Activated CD8-positive, alpha-beta memory T cell treated with anti-CD3 and anti-CD28 coated beads, Interleukin-2, amount 50 U/mL, for 48 hours (primary cell): ENCODE measurements around the gene HDHD5.

Source experiments
- DNase-seq: peaks from one replicate; pipeline ENCODE4 v3.0.0-alpha.2; 2020

Gene HDHD5

DNA sequence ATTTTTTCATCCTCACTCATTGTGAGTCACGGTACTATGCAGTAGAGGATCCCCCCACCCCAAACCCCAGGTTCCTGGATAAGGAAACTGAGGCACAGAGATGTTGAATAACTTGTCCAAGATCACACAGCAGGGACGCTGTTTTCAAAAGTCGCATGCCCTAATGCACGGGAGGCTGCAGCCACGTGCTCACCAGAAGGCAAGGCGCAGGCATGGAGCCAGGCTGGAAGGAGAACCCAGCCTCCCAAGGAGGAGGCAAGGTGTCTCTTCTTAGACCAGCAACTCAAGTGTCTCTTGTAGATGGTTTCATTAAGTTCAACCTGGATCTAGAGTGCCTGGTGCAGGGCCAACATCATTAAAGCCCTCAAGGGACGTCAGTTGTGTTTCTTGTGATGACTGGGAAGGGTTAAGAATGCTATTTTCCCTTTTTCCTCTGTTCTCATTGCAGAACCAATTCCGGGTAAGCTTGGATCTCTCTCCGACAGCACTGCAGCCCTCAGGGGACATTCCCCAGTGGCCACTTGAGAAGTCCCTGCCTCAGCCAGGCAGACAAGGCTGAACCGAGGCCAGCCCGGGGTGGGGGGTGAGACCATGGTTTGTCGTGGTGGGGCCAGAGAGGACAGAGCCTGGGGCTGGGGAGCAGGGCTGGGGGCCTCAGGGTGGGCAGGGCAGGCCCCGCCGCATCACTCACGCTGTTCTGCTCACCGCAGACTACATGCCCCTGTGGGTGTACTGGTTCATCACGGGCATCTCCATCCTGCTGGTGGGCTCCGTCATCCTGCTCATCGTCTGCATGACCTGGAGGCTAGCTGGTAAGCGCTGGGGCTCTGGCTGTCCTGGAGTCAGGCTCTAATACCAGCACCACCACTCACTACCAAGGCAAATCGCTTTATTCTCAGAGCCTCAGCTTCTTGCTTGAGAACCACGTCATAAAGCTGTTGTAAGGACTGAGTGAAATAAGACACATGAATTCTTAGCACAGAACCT, 53.6 kb downstream of the HDHD5 start:
- DNase-seq = no peak

DNA sequence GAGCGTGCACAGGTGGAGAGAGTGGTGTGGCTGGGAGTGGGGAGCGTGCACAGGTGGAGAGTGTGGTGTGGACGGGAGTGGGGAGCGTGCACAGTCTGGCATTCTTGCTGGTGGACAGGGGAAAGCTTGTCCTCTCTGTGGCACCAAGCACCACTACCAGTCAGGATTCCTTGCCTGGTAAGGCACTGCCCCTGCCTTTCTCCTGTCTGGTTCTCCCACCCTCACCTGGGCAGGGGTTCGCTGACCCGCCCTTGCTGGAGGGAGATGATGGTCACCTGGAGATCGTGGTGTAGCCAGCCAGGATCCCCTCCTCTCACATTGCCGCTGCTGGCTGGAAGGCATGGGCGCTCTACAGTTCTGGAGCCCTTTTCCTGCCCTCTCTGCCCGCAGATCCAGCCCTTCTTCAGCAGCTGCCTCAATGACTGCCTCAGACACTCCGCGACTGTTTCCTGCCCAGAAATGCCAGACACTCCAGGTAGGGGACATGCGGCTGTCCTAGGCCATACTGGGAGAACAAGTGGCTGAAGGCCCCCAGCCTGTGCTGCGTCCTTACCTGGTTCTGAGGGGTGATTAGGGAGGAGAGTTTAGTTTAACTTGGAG, 54.6 kb downstream of the HDHD5 start:
- DNase-seq = no peak

DNA sequence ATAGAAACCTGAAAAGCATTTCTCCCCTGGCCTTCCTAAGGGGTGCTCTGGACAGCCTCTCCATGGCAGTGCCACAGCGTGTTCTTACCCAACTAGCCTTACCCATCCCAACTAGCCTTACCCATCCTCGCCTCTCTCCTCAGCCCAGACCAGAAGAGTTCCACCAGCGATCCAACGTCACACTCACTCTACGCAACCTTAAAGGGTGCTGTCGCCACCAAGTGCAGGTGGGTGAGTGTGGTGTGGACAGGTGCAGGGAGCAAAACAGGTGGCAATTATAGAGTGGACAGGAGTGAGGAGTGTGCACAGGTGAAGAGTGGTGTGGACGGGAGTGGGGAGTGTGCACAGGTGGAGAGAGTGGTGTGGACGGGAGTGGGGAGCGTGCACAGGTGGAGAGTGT, 55.7 kb downstream of the HDHD5 start:
- no peak for DNase-seq

DNA sequence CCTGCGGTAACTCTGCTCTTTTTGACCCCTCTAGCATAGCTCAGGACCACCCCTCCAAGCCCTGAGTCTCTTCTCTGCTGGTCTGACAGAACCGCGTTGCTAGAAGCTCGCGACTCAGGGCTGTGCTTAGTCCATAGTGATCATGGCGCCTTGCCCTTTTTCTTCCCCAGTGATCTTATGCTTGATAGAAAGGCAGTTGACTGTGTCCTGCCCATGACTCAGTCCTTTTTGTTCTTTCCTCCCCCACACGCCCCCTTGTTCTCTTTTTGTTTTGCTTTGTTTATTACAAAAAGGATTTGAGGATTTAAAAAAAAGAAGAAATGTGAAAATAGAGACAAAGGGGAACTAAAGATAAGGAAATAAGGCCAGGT, 56.8 kb downstream of the HDHD5 start:
- no peak for DNase-seq

DNA sequence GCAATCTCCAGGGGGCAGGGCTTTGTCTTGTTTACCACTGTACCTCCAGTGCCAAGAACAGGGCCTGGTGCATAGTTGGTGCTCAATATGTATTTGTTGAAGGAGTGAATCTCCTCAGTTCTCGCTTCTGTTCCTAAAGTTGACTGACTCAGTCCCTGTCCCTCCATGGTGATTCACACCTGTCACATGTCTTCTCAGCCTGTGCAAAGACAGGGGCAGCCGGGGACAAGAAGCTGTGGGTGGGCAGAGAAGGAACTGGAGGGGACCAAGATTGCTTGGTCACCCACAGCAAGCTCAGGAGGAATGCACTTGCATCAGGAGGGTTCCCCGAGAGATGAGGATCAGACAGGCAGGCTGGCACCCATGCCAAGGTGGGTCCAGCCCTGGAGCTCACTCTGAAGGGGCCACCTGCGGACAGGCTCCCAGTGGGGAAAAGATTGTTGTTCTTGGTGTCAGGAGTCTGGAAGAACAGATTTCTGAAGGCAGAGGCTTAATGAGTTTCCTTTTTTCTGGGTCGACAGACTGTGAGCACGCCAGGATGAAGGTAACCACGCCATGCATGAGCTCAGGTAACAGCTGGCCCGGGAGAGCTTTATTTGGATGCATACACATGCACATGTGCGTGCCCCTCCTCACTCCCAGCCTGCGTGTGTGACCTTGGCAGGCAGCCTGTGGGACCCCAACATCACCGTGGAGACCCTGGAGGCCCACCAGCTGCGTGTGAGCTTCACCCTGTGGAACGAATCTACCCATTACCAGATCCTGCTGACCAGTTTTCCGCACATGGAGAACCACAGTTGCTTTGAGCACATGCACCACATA, 57.4 kb downstream of the HDHD5 start:
- no peak for DNase-seq

DNA sequence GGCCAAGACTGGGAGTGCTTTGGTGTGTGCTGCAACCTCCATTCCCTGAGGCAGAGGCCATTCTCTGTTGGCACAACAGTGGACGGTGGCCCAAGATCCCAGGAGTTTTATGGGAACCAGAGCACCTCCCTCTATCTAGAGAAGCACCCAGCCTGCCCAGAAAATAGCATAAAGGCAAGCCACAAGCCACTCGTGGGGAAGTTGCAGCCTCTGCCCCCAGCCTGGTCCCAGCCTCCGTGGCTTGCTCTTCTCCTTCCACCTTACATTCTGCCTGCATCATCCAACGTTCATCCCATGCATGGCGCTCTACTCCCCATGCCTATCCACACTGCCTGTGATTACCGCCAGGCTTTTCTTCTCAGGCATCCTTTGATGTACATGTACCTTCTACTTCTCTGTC, 58.5 kb downstream of the HDHD5 start:
- DNase-seq = no peak

DNA sequence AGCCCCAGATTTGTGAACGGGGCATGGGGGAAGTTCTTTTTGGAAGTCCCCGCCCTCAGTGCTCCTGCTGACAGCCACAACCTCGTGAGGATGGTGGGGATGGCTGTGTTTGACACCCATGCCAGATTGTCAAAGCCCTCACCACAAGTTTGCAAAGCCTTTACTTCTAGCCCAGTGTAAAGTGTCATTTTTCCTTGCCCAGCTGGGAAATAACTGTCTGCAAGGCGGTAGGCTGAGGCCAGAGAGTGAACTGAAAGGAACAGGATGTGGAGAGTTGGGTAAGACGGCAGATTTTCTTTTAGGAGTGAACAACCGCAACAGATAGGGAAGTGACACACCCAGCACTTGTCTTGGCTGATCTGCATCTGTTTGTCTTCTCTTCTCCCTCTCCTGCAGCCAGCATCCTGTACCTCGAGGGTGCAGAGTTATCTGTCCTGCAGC, 60.7 kb downstream of the HDHD5 start:
- no peak for DNase-seq

DNA sequence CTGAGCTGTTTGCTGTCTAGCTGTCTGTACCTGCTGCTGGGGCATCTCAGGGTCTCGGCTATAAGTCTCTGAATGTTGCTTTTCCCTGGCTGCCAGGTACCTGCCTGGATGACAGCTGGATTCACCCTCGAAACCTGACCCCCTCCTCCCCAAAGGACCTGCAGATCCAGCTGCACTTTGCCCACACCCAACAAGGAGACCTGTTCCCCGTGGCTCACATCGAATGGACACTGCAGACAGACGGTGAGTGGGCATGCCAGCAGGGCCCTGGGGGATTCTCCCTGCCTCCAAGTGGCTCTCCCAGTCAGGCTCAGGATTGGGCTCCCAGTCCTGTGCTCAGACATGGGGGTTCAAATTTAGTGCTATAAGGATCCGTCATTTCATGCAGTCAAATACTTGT, 61.4 kb downstream of the HDHD5 start:
- no peak for DNase-seq

DNA sequence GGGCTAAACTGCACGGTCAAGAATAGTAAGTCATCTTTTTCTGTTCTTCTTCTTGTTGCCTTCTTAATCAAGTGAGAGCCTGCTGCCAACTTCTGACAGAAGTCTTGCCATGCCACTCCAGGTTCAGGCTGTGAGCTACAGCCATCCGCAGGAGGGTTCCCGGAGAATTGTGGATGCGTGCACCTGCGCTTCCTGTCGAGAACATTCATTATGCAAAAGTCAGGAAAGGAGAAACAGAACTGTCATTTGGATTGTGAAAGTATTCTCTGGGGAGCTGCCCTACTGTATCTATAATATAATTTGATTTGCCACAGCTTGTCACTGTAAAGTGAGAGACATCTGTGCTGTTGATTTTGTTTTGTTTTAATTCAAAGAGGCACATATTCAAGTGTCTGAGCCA, 62.0 kb downstream of the HDHD5 start:
- peak; percentile 18 for DNase-seq

DNA sequence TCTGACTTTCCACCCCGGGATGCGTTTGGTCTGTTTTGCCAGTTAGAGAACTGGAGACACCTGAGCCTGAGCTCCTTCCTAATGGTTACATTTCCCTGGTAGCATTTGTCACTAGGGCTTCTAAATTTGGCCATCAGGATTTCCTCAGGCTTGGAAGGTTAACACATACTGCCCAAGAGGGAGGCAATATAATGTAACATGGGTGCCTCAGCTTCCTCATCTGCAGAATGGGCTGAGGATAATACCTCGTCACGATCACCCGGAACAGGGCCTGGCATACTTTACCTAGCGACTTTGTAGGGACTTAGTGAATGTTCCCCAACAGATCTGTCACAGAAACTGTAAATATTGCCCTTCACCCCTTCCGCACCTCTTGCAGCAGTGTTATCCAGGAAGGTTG, 63.0 kb downstream of the HDHD5 start:
- DNase-seq = no peak

DNA sequence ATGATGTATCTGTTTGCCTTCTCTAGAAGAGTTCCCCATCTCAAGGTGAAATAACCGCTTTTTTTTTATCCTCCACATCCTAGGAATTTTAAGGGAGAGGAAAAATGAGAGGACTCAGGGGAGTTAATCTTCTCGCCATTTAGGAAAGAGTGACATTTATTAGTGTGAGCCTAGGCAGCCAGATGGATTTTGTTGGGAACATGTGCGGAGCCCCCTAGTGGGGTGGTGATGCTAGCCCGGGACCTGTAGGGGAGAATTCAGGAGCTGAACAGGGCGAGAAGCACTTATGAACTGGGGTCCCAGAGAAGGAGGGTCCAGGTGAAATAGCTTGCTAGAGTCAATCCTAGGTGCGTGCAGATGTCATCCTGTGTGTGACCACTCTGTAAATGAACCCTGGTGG, 63.5 kb downstream of the HDHD5 start:
- DNase-seq = peak; percentile 28

DNA sequence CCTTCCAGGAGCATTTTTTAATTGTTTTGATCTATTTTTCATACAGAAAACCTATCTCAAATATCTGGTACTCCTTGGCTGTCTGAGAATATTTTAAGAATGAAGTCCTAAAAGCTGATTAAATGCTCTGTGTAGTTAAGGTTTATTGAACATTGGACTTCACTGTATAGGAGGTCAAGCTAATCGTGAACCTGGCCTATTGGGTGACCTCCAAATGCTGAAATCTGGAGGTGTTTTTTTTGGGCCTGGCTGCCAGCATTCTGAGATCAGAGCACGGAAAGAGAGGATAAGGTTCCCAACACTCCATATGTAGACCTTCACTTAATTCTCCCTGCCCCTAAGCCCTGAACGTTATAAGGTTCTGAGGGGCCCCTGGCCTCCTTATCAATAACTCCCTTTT, 66.0 kb downstream of the HDHD5 start:
- peak; percentile 23 for DNase-seq

DNA sequence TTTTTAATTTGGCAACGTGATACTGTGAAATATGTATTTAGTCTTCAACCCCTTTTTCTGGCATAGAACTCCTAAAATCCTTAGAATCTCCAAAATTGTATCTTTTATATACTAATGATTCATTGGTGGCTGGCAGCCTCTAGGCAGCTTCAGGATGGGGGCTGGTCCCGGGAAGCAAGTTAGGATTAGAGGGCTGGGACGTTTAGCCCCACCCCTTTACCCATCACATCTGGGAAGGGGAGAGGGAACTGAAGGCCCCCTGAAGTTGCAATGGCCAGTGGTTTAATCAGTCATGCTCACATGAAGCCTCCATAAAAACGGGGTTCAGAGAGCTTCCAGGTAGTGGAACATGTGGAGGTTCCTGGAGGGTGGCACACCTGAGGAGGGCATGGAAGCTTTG, 67.2 kb downstream of the HDHD5 start:
- DNase-seq = peak; percentile 32

DNA sequence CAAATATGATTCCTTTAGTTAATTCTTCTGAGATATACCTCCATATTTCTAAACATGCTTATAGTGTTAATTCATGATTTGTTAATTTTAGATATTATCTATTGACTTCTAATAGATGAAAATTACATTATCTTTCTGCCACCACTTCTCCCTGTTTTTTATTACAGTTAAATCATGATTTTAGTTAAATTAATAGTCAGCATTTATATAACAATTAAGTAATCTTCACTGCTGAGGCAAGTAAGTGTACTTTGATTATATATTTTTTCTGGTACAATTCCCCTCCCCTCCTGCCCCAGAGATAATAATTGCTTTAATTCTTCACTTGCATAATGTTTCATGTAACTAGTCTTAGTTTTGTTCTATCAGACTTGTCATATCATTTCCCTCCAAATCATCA, 68.5 kb downstream of the HDHD5 start:
- DNase-seq = no peak
